ENCODE measurements around the gene NAV3.

- TF ChIP-seq CTCF (IDR thresholded peaks at IDR 0.05; ENCODE audit: insufficient read depth, low read length) = no peak
- no peak for TF ChIP-seq REST (IDR thresholded peaks at IDR 0.05; ENCODE audit: insufficient replicate concordance, low read depth)
- no peak for TF ChIP-seq POLR2AphosphoS5 (IDR thresholded peaks at IDR 0.05; ENCODE audit: low read depth)
- no peak for TF ChIP-seq SPI1 (IDR thresholded peaks at IDR 0.05; ENCODE audit: borderline replicate concordance, low read depth)
- TF ChIP-seq GABPA (IDR thresholded peaks at IDR 0.05; ENCODE audit: low read depth) = no peak
Observed at GRCh38 chr12:78232756-78233155, 402.1 kb downstream of the NAV3 start.

Data from HL-60 (cell line).